ENCODE results near the gene SNAP91. TPM values are rescaled to one million over a fixed set of nuclear protein-coding genes. Genes with fewer than 3 reads are reported as not detected.

SNAP91 gene
- total and polyA plus RNA-seq, 2 donors (not counting 3 experiments of a cell fraction or from before 2014, with no cell fraction given), result 1.3 to 1.5 TPM

DNA sequence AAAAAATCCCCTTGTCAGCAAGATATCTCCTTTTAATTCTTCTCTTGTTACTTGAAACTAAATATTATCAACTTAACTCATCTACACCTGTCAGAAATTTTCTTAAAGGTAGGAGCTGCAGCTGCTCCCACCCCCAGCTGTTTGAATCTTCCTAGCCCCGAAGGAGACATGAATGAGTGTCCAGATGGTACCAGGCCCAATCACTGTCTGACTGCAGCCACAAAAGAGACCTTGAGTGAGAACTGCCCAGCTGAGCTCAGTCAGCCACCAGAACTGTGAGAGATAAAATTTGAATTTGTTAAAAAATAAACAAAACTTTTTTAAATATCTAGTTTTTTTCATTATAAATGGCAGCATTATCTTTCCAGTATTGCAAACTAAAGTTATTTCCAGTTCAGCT is 111.8 kb downstream of the SNAP91 start:
- no peak overlapping the region for H2AFZ ChIP-seq (ENCODE audit: low read depth, low read length)
- H3K27me3 ChIP-seq (ENCODE audit: control insufficient read depth in 2 of 2, insufficient read depth in 2 of 2, low read length in 2 of 2), result no peaks in the 10 kb centered on the region
- no peak for DNase-seq (ENCODE audit: low read depth, low spot score)
- no TSS peak for BruUV-seq (replicated peaks)
- H3K9ac ChIP-seq (replicated peaks; ENCODE audit: extremely low read depth, insufficient read depth, low read length), result no peak overlapping the region
- no peak overlapping the region for H3K4me3 ChIP-seq (replicated peaks in 1 of 3; ENCODE audit: insufficient read depth in 1 of 3, low read depth in 1 of 3, low read length in 3 of 3)
- ChIA-PET CTCF (interaction anchor here (0.9 to 5.9 kb wide), 4 partner anchors 9 to 18 kb away, joined by 3 to 33 read pairs (median 4); no protein-coding TSS in a partner anchor), POLR2A (no interaction called here)
- no peak for TF ChIP-seq POLR2AphosphoS5 (IDR thresholded peaks at IDR 0.05; ENCODE audit: insufficient read depth, low read depth, low read length)
- no peak for TF ChIP-seq FOS (IDR thresholded peaks at IDR 0.05; ENCODE audit: borderline replicate concordance, insufficient read depth, low read length)
- no peak for TF ChIP-seq EZH2 (IDR thresholded peaks at IDR 0.05; ENCODE audit: borderline replicate concordance, low read depth, low read length, severe bottlenecking)
- TF ChIP-seq, protein P1, sequence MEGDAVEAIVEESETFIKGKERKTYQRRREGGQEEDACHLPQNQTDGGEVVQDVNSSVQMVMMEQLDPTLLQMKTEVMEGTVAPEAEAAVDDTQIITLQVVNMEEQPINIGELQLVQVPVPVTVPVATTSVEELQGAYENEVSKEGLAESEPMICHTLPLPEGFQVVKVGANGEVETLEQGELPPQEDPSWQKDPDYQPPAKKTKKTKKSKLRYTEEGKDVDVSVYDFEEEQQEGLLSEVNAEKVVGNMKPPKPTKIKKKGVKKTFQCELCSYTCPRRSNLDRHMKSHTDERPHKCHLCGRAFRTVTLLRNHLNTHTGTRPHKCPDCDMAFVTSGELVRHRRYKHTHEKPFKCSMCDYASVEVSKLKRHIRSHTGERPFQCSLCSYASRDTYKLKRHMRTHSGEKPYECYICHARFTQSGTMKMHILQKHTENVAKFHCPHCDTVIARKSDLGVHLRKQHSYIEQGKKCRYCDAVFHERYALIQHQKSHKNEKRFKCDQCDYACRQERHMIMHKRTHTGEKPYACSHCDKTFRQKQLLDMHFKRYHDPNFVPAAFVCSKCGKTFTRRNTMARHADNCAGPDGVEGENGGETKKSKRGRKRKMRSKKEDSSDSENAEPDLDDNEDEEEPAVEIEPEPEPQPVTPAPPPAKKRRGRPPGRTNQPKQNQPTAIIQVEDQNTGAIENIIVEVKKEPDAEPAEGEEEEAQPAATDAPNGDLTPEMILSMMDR (IDR thresholded peaks at IDR 0.05; ENCODE audit: extremely low read depth in 1 of 2, insufficient read depth in 1 of 2, low read depth in 1 of 2, low read length in 2 of 2), result no peak
- TF ChIP-seq GATA2 (IDR thresholded peaks at IDR 0.05; ENCODE audit: insufficient read depth, insufficient read length, low read depth, low read length), result no peak
- TF ChIP-seq JUN (IDR thresholded peaks at IDR 0.05; ENCODE audit: borderline replicate concordance, insufficient read depth, insufficient read length, low read depth), result no peak
- no peak for TF ChIP-seq POLR2A (IDR thresholded peaks at IDR 0.05; ENCODE audit: low read depth, low read length)
- no peak for TF ChIP-seq MAX (IDR thresholded peaks at IDR 0.05; ENCODE audit: insufficient read depth, insufficient read length)
- no peak for TF ChIP-seq MYC (IDR thresholded peaks at IDR 0.05; ENCODE audit: low read depth, low read length)
- intact Hi-C loops (cut with micrococcal nuclease) (no loop called here), dilution Hi-C loops (cut with MboI; ENCODE audit: extremely low pct_ligation_motif_present, low sequenced_read_pairs) (no loop called here)
- no peaks in the 10 kb centered on the region for H3K79me2 ChIP-seq (ENCODE audit: control insufficient read depth, insufficient read depth, low read length)
- H3K9me3 ChIP-seq (replicated peaks; ENCODE audit: control insufficient read depth, insufficient read depth, low read length), result no peaks in the 10 kb centered on the region
- no peak for FAIRE-seq
- H3K9me1 ChIP-seq (replicated peaks; ENCODE audit: control insufficient read depth, extremely low read depth, insufficient read depth, low read length), result no peaks in the 10 kb centered on the region
- H3K27ac ChIP-seq (ENCODE audit: insufficient read depth, low read depth, low read length), result no peak overlapping the region
- H3K4me1 ChIP-seq (ENCODE audit: control insufficient read depth, extremely low read depth, insufficient read depth, low read length), result no peaks in the 10 kb centered on the region
- no peaks in the 10 kb centered on the region for H3K36me3 ChIP-seq (ENCODE audit: control insufficient read depth in 2 of 2, extremely low read depth in 1 of 2, insufficient read depth in 2 of 2, low read length in 2 of 2)
- H3K4me2 ChIP-seq (ENCODE audit: insufficient read depth, low read length), result no peak overlapping the region
- H4K20me1 ChIP-seq (replicated peaks; ENCODE audit: control insufficient read depth, extremely low read depth, insufficient read depth, low read length), result no peaks in the 10 kb centered on the region
